ENCODE measurements around the gene ARL14EP. TPM values are rescaled to one million over a fixed set of nuclear protein-coding genes. Genes with fewer than 3 reads are reported as not detected.

Gene ARL14EP
- total RNA-seq, 4 donors from 2014 or later: 6.3 to 21.5 (median 15.1) TPM

GRCh38 chr11:30304620-30305019, 18.3 kb upstream of the ARL14EP start:
- TF ChIP-seq POLR2A (IDR thresholded peaks at IDR 0.05): no peak
- no peak for TF ChIP-seq CTCF (IDR thresholded peaks at IDR 0.05)
- Histone ChIP-seq H3K4me3 (no peak overlapping the region), H3K4me1 (no peaks in the 10 kb centered on the region), H3K36me3 (no peaks in the 10 kb centered on the region), H3K27me3 (no peaks in the 10 kb centered on the region), H3K27ac (no peak overlapping the region), H3K9me3 (no peaks in the 10 kb centered on the region)
- no peak for DNase-seq

- no peak overlapping the region for H3K27ac ChIP-seq
- TF ChIP-seq POLR2A (IDR thresholded peaks at IDR 0.05): no peak
- TF ChIP-seq CTCF (IDR thresholded peaks at IDR 0.05): no peak
- H3K27me3 ChIP-seq: no peaks in the 10 kb centered on the region
- H3K9me3 ChIP-seq: no peaks in the 10 kb centered on the region
- no peak for DNase-seq
- no peak overlapping the region for H3K4me3 ChIP-seq
- H3K36me3 ChIP-seq: no peaks in the 10 kb centered on the region
- no peaks in the 10 kb centered on the region for H3K4me1 ChIP-seq
Observed at GRCh38 chr11:30310623-30311022, 12.3 kb upstream of the ARL14EP start.

- no peak overlapping the region for H3K4me3 ChIP-seq
- H3K9me3 ChIP-seq: no peaks in the 10 kb centered on the region
- no peaks in the 10 kb centered on the region for H3K36me3 ChIP-seq
- no peak overlapping the region for H3K27ac ChIP-seq
- no peak for TF ChIP-seq CTCF (IDR thresholded peaks at IDR 0.05)
- no peak for TF ChIP-seq POLR2A (IDR thresholded peaks at IDR 0.05)
- no peaks in the 10 kb centered on the region for H3K4me1 ChIP-seq
- no peaks in the 10 kb centered on the region for H3K27me3 ChIP-seq
- no peak for DNase-seq
Observed at GRCh38 chr11:30311189-30311588, 11.7 kb upstream of the ARL14EP start.

GRCh38 chr11:30312243-30312642, 10.7 kb upstream of the ARL14EP start:
- no peak for TF ChIP-seq CTCF (IDR thresholded peaks at IDR 0.05)
- no peak for TF ChIP-seq POLR2A (IDR thresholded peaks at IDR 0.05)
- Histone ChIP-seq H3K9me3 (no peaks in the 10 kb centered on the region), H3K27me3 (no peaks in the 10 kb centered on the region), H3K36me3 (no peaks in the 10 kb centered on the region), H3K4me3 (no peak overlapping the region), H3K4me1 (no peaks in the 10 kb centered on the region), H3K27ac (no peak overlapping the region)
- DNase-seq: no peak

GRCh38 chr11:30313580-30313979, 9.3 kb upstream of the ARL14EP start:
- Histone ChIP-seq H3K4me1 (no peaks in the 10 kb centered on the region), H3K27ac (no peak overlapping the region), H3K9me3 (no peaks in the 10 kb centered on the region), H3K27me3 (no peaks in the 10 kb centered on the region), H3K36me3 (no peaks in the 10 kb centered on the region), H3K4me3 (no peak overlapping the region)
- no peak for DNase-seq
- no peak for TF ChIP-seq CTCF (IDR thresholded peaks at IDR 0.05)
- TF ChIP-seq POLR2A (IDR thresholded peaks at IDR 0.05): no peak

GRCh38 chr11:30314625-30315024, 8.3 kb upstream of the ARL14EP start:
- no peaks in the 10 kb centered on the region for H3K9me3 ChIP-seq
- no peaks in the 10 kb centered on the region for H3K4me1 ChIP-seq
- no peak for DNase-seq

More at GRCh38 chr11:30314625-30315024, 8.3 kb upstream of the ARL14EP start:
- TF ChIP-seq CTCF (IDR thresholded peaks at IDR 0.05) (peak in 2 of 6 experiments; percentile 3 to 4), POLR2A (IDR thresholded peaks at IDR 0.05) (no peak)
- H3K27ac ChIP-seq: no peak overlapping the region
- no peak overlapping the region for H3K4me3 ChIP-seq
- H3K27me3 ChIP-seq: no peaks in the 10 kb centered on the region
- H3K36me3 ChIP-seq: no peaks in the 10 kb centered on the region
